Chondrocyte (in vitro differentiated cells): ENCODE results near the gene CLCNKA. TPM values are rescaled to one million over a fixed set of nuclear protein-coding genes. Genes with fewer than 3 reads are reported as not detected.
"Not testable (repeated sequence)": the region's sequence is repeated elsewhere in the genome, so short reads cannot be mapped to it uniquely, and the experiment has no call there.

ENCODE experiments used
- DNase-seq: peaks from one replicate; pipeline ENCODE4 v3.0.0; 2021; ENCODE audit warnings: mixed read lengths, low spot score
- H3K27ac Mint-ChIP-seq: one replicate; pipeline ENCODE4 v1.8.0; 2021; ENCODE audit warnings: mild to moderate bottlenecking, moderate library complexity, mixed read lengths; ENCODE audit not compliant: unreplicated experiment
- H3K27me3 Mint-ChIP-seq: 2 replicates; pipeline ENCODE4 v1.8.0; 2021; ENCODE audit warnings: low read depth, mixed read lengths
- H3K36me3 Mint-ChIP-seq: 2 replicates; pipeline ENCODE4 v1.8.0; 2021; ENCODE audit warnings: low read depth, mixed read lengths
- H3K4me1 Mint-ChIP-seq: 2 replicates; pipeline ENCODE4 v1.8.0; 2021; ENCODE audit warnings: low read depth, mild to moderate bottlenecking, mixed read lengths
- H3K4me3 Mint-ChIP-seq: one replicate; pipeline ENCODE4 v1.8.0; 2021; ENCODE audit warnings: mild to moderate bottlenecking, moderate library complexity, mixed read lengths; ENCODE audit not compliant: unreplicated experiment
- H3K9me3 Mint-ChIP-seq: 2 replicates; pipeline ENCODE4 v1.8.0; 2021; ENCODE audit warnings: low read depth, mixed read lengths
- total RNA-seq: library from RNA; stranded (reverse); gene quantifications from 3 replicates; pipeline ENCODE4 v1.2.1, GENCODE V29; 2021
- TF ChIP-seq, protein P1 (sequence below): fragments of 200-600 bp; sonication (generic); IDR thresholded peaks from 2 replicates; pipeline ENCODE4 v1.5.0; 2021; ENCODE audit warnings: antibody characterized with exemption, mild to moderate bottlenecking, moderate library complexity

Gene CLCNKA
- total RNA-seq, 1 donor from 2014 or later = 0.12 TPM

DNA sequence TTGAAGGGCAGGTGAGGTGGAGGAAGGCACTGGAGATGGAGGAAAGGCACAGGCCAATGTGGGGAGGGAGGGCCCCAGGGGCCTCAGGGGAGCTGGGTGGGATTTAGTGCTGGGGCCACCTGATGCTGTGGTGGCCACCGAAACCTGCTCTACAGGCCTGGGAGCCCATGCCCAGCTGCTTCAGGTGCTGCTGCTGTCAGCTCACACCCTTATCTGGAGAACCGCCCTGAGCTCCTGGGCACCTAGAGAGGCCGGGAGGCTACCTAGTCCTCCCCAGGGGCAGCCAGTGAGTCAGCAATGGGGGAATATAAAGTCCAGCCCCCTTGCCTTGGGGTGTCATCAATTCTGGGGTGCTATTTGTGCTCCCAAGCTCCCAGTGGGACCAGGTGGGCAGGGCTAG, 39.4 kb downstream of the CLCNKA start:
- H3K27ac Mint-ChIP-seq = no peak overlapping the region
- no peaks in the 10 kb centered on the region for H3K9me3 Mint-ChIP-seq
- no peaks in the 10 kb centered on the region for H3K36me3 Mint-ChIP-seq
- TF ChIP-seq, protein P1, sequence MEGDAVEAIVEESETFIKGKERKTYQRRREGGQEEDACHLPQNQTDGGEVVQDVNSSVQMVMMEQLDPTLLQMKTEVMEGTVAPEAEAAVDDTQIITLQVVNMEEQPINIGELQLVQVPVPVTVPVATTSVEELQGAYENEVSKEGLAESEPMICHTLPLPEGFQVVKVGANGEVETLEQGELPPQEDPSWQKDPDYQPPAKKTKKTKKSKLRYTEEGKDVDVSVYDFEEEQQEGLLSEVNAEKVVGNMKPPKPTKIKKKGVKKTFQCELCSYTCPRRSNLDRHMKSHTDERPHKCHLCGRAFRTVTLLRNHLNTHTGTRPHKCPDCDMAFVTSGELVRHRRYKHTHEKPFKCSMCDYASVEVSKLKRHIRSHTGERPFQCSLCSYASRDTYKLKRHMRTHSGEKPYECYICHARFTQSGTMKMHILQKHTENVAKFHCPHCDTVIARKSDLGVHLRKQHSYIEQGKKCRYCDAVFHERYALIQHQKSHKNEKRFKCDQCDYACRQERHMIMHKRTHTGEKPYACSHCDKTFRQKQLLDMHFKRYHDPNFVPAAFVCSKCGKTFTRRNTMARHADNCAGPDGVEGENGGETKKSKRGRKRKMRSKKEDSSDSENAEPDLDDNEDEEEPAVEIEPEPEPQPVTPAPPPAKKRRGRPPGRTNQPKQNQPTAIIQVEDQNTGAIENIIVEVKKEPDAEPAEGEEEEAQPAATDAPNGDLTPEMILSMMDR = no peak
- H3K4me3 Mint-ChIP-seq = no peak overlapping the region
- DNase-seq = no peak
- peaks cover 16% of the 10 kb centered on the region for H3K27me3 Mint-ChIP-seq
- peaks cover under 1% of the 10 kb centered on the region for H3K4me1 Mint-ChIP-seq

DNA sequence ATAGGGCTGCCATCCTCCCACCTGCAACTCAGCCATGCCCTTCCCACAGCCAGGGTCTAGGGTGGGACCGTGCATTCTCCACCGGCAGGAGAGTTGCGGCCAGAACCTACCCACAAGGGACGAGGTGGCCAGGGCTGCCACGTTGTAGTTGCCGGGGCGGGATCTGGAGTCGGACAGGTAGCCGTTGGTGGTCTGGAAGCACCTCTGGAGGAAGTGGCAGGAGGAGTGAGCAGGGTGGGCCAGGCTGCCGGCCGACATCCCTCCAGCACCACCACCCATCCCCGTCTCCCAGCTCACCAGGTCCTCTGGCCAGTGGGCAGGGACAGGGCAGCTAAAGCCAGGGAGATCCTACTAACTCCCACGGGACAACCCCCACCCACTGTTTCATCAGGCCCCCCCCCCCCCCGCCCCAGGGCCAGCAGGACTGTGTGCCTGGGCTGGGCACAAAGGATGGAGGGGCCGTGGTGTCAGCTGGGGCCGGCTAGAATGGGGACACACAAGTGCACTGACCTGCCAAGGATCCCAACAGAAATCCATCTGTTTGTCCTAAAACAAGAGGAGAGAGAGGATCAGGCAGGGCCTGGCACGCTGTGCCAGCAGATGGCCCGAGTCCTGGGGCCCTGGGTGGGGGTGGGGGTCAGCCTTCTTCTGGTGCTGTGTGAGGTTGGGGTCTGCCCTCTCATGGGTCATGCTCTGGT, 40.3 kb downstream of the CLCNKA start:
- not testable (repeated sequence) for DNase-seq, H3K36me3 Mint-ChIP-seq

DNA sequence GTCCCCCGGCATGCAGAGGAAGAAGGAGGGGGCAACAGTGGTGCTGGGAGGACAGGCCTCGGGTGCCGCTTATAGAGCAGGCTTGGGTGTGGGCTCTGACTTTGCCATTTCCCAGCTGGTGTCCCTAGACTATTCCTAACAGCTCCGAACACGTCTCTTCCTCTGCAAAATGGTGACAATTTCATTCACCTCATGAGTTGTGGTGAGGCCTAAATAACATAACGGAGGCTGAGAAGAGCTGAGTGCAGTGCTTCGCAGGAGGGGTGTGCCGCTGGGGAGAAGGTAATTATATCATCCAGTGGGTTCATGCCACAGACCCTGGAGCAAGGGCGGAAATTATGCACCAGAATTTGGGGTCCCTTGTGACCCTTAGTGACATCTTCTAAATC, 40.8 kb downstream of the CLCNKA start:
- not testable (repeated sequence) for H3K9me3 Mint-ChIP-seq, DNase-seq, H3K4me3 Mint-ChIP-seq, H3K27ac Mint-ChIP-seq, H3K36me3 Mint-ChIP-seq, H3K4me1 Mint-ChIP-seq
- peaks cover 15% of the 10 kb centered on the region for H3K27me3 Mint-ChIP-seq

More for the DNA sequence above, 40.3 kb downstream of the CLCNKA start:
- not testable (repeated sequence) for H3K4me3 Mint-ChIP-seq, H3K27ac Mint-ChIP-seq, H3K9me3 Mint-ChIP-seq, H3K4me1 Mint-ChIP-seq
- H3K27me3 Mint-ChIP-seq = peaks cover 16% of the 10 kb centered on the region

DNA sequence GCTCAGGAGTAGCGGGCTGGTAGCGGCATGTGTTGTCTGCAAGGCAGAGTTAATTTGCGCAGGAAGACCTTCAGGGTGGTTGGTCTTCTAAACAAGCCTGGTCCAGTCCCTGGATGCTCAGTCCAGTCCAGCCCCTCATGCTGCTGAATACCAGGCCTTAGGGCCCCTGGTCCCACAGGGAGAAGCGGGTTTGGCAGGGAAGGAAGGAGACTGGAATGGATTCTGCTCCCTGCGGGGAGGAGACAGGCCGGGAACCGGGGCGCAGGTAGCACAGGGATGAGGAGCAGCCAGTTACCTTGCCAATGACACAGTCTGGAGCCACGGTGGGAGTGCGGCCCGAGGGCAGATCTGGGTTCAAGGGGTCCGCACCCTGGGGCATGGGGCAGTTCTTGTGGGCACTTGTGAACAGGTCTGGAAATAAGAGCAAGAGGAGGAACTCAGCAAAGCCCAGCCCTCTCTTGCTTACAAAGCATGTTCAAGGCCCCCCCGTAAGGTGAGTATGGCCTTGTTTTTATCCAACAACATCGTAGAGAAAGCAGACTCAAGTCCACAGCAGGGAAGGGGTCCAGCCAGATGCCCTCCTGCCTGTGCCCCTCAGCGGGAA, 41.5 kb downstream of the CLCNKA start:
- H3K4me1 Mint-ChIP-seq = no peaks in the 10 kb centered on the region
- H3K27ac Mint-ChIP-seq = no peak overlapping the region
- DNase-seq = no peak
- H3K4me3 Mint-ChIP-seq = no peak overlapping the region
- TF ChIP-seq, protein P1 = no peak
- H3K36me3 Mint-ChIP-seq = no peaks in the 10 kb centered on the region
- peaks cover 15% of the 10 kb centered on the region for H3K27me3 Mint-ChIP-seq
- no peaks in the 10 kb centered on the region for H3K9me3 Mint-ChIP-seq

DNA sequence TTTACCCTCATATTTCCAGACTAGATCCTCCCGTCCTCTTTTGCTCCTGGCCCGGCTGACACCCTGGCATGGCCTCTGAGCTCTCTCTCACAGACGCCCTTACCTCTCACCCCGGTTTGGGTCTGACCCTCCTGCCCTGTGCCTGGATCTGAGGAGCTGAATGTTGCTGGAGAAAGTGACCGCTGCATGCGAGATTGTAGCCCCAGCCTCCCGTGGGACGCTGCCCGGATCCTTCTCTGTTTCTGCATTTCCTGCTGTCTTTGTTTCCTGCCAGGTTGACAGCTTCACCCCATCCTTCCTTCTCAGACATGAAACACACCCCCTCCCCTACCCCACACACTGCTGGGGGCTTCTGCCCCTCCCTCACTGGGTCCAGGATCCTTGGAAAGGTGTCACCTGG, 42.1 kb downstream of the CLCNKA start:
- Mint-ChIP-seq H3K4me3 (no peak overlapping the region), H3K36me3 (no peaks in the 10 kb centered on the region), H3K27ac (no peak overlapping the region), H3K27me3 (peaks cover 15% of the 10 kb centered on the region), H3K9me3 (no peaks in the 10 kb centered on the region), H3K4me1 (no peaks in the 10 kb centered on the region)
- DNase-seq = no peak
- TF ChIP-seq, protein P1 = no peak

DNA sequence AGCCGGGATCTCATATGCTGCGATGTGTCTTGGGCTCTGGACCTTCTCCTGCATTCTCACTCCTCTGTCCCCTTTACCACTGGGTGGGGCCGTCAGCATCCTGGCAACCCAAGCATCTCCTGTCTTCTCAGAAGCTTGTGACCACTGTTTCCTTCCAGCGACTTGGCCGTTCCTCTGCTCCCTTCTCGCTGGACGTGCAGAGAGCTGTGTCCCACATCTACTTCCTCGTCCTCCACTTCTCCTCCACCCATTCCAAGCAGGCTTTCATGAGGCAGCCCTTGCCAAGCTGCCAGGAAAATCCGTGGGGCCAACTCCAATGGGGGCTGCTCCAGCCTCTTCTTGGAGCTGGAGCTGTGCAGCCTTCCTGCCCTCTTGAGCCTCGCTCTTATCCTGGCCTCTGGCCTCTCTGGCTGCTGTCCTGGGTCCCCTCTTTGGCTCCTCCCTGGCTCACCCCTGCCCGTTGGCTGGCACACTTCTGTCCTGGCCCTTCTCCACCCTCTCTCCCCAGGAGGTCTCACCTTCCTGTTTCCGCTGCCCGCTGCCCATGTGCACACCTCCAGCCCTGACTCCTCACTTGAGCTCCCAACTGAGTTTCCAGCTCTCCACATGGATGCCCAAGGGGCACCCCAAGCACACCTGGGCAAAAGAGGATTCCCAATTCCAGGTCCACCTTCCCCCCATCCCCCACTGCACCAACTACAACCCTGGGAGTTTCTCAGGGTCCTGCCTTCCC, 42.9 kb downstream of the CLCNKA start:
- H3K4me1 Mint-ChIP-seq = no peaks in the 10 kb centered on the region
- H3K27ac Mint-ChIP-seq = no peak overlapping the region
- H3K9me3 Mint-ChIP-seq = no peaks in the 10 kb centered on the region
- peaks cover 15% of the 10 kb centered on the region for H3K27me3 Mint-ChIP-seq
- H3K36me3 Mint-ChIP-seq = no peaks in the 10 kb centered on the region
- no peak for DNase-seq
- no peak overlapping the region for H3K4me3 Mint-ChIP-seq
- TF ChIP-seq, protein P1 = no peak
